ENCODE results near the gene FERMT1. TPM values are rescaled to one million over a fixed set of nuclear protein-coding genes. Genes with fewer than 3 reads are reported as not detected.

Gene FERMT1, protein sequence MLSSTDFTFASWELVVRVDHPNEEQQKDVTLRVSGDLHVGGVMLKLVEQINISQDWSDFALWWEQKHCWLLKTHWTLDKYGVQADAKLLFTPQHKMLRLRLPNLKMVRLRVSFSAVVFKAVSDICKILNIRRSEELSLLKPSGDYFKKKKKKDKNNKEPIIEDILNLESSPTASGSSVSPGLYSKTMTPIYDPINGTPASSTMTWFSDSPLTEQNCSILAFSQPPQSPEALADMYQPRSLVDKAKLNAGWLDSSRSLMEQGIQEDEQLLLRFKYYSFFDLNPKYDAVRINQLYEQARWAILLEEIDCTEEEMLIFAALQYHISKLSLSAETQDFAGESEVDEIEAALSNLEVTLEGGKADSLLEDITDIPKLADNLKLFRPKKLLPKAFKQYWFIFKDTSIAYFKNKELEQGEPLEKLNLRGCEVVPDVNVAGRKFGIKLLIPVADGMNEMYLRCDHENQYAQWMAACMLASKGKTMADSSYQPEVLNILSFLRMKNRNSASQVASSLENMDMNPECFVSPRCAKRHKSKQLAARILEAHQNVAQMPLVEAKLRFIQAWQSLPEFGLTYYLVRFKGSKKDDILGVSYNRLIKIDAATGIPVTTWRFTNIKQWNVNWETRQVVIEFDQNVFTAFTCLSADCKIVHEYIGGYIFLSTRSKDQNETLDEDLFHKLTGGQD
- polyA plus RNA-seq (2013, experiment 1 of 2), result 8.5 TPM
- polyA plus RNA-seq (2013, experiment 2 of 2), result 8.0 TPM

DNA sequence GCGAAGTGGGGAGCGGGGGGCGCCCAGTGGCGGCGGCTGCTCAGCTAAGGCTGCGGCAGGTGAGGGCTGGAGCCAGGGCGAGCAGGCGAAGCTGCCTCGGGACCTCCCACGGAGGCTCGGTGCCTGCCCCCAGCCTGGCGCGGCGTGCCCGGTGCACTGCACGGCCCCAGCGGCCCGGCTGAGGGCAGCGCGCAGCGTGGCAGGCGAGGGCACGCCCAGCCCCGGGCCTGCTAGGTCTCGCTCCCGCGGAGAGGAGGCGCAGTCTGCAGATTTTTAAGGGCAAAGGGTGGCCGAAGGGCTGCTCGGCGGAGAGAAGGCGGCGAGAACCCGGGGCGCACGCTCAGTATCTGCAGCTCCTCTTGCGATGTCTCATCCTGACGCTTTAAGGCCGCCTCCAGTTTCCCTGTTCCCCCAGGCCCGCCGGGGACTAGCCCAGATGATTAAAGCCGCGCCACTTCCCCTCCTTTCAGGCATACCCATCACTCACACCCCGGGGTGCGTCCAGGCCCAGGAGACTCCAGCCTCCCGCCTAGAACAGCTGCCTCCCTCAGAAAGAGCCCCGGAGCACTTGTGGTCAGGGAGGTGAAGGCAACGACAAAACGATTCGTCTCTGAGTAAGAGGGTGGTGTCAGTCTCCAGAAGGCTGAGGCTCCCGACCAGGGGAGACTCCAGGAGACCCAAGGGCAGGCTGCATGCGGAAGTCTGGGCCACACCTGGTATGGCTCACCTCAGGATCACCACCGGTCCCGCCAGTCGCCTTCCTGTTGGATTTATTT is at the start of gene FERMT1:
Gene FERMT1 (minus strand): TSS at position 158 of the 776 bp plus-strand sequence. CDS start 3,476 bp downstream, outside the sequence.
- no peaks in the 10 kb centered on the region for H3K9me3 ChIP-seq (ENCODE audit: insufficient read depth, low read depth, low read length)
- peak within 1 kb of the TSS; percentile 28; the same call in 1 of the 2 replicates for H3K27ac ChIP-seq (ENCODE audit: low read depth, low read length)
- WGBS, result 4% methylated on average over 55 of the region's 55 CpGs
- peaks cover 2% of the 10 kb centered on the region for H3K36me3 ChIP-seq (ENCODE audit: insufficient read depth, low read length)
- peak within 1 kb of the TSS; percentile 71 for H3K9ac ChIP-seq (ENCODE audit: low read depth, low read length)
- peaks cover 18% of the 10 kb centered on the region for H3K27me3 ChIP-seq (ENCODE audit: insufficient read depth, low read length)
- peak within 1 kb of the TSS; percentile 72 for H3K4me3 ChIP-seq (ENCODE audit: low read length)
- peaks cover 32% of the 10 kb centered on the region for H3K4me1 ChIP-seq (ENCODE audit: insufficient read depth, low read length)

DNA sequence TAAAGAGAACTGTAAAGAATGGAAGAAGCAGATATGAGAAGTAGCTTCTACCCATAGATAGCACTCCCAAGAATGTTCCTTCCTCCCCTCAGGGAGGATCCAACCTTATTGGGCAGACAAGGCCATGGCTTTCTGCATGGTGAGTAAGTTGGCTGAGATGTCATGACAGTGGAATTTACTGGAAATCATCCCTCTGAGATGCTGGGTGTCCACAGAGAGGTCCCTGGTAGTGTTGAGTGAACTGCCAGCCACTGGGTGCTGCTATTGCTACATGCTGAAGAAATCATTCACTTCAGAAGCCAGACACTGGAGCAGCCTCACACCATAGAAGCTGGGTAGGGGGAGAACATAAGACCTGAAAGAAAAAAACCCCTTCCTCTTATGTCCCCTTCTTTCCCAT is 46.4 kb upstream of the FERMT1 start:
- peaks cover 16% of the 10 kb centered on the region for H3K9me3 ChIP-seq (ENCODE audit: insufficient read depth, low read depth, low read length)
- no peaks in the 10 kb centered on the region for H3K4me1 ChIP-seq (ENCODE audit: insufficient read depth, low read length)
- no peak overlapping the region for H3K9ac ChIP-seq (ENCODE audit: low read depth, low read length)
- H3K4me3 ChIP-seq (ENCODE audit: low read length), result no peak overlapping the region
- H3K27ac ChIP-seq (ENCODE audit: low read depth, low read length), result no peak overlapping the region
- no peaks in the 10 kb centered on the region for H3K36me3 ChIP-seq (ENCODE audit: insufficient read depth, low read length)
- no peaks in the 10 kb centered on the region for H3K27me3 ChIP-seq (ENCODE audit: insufficient read depth, low read length)

DNA sequence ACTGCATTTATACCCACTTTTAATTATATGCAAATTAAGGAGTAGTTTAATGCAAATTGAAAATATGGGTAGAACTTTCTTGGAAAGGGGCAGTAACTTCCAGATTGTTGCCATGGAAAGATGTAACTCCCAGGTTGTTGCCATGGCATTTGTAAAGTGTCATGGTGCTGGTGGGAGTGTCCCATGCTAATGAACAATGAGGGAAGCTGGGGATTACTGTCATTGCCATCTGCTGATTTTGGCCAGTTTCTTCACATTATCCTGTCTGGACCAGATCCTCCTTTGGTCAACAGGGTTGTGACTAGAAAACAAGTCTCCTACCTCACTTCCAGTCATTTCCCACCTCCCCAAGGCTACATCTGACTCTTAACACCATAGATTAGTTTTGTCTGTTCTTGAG is 45.4 kb upstream of the FERMT1 start:
- Histone ChIP-seq H3K9ac (ENCODE audit: low read depth, low read length) (no peak overlapping the region), H3K36me3 (ENCODE audit: insufficient read depth, low read length) (no peaks in the 10 kb centered on the region), H3K27ac (ENCODE audit: low read depth, low read length) (no peak overlapping the region), H3K27me3 (ENCODE audit: insufficient read depth, low read length) (no peaks in the 10 kb centered on the region), H3K9me3 (ENCODE audit: insufficient read depth, low read depth, low read length) (peaks cover 16% of the 10 kb centered on the region), H3K4me3 (ENCODE audit: low read length) (no peak overlapping the region), H3K4me1 (ENCODE audit: insufficient read depth, low read length) (no peaks in the 10 kb centered on the region)

DNA sequence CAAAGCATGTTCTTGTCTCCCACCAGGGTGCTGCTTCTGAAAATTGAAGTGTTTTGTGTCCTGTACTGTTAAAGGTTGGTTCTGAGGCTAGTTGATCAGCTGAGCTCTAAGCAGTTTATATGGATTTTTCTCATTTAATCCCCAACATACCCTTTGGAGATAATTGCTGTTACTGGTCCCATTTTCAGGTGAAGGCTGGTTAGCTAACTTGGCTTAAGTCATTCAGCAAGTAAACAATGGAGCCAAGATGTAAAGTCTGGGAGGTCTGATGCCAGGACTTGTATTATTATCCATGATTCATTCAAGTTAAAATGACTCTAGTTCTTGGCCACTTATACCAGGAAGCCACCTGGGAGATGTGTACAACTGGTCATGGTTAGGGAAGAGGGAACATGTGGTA is 42.5 kb upstream of the FERMT1 start:
- no peak overlapping the region for H3K27ac ChIP-seq (ENCODE audit: low read depth, low read length)

DNA sequence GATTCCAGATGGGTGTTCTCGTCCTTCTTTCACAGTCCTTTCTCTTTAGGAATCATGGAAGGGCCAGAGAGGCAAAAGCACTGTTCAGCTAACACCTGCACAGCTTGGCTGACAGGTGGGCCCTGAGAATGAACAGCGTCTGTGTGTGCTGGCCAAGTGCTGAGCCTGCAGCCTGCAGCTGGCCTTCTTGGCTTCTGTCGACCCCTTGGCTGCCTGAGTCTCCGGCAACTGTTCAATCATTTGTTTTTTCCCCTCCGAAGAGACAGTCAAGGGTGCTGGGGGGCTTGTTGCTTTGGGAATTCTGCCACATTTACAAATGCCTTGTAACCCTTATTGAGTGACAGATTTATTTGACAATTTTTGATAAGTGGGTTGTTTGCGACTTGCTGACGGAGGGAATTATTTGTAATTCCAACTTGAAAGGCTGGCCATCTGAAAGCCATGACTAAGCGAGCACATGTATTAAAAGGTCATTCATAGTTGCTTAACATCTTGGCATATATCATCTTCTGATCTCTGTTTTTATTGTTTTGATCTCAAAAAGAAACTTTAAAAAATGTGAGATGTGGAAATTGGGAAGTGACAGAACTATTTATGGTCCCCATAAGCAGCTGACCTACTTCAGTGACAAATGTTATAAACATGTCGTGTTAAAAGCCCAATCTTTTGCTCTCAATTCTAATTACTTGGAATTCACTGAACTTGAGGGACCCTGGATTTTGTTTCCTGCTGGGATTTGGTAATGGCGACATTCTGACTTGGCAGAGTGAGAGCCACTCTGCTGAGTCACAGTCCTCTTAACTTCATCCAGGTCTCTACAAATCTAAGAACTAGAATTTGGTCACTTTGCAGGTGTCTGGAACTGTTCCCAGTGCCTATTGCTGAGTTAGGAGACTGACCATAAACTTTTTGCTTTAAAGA is 41.9 kb upstream of the FERMT1 start:
- WGBS, result 91% methylated on average over 10 of the region's 10 CpGs

More for the DNA sequence above, 42.5 kb upstream of the FERMT1 start:
- Histone ChIP-seq H3K36me3 (ENCODE audit: insufficient read depth, low read length) (no peaks in the 10 kb centered on the region), H3K4me1 (ENCODE audit: insufficient read depth, low read length) (no peaks in the 10 kb centered on the region), H3K27me3 (ENCODE audit: insufficient read depth, low read length) (no peaks in the 10 kb centered on the region), H3K4me3 (ENCODE audit: low read length) (no peak overlapping the region), H3K9ac (ENCODE audit: low read depth, low read length) (no peak overlapping the region), H3K9me3 (ENCODE audit: insufficient read depth, low read depth, low read length) (peaks cover 12% of the 10 kb centered on the region)

DNA sequence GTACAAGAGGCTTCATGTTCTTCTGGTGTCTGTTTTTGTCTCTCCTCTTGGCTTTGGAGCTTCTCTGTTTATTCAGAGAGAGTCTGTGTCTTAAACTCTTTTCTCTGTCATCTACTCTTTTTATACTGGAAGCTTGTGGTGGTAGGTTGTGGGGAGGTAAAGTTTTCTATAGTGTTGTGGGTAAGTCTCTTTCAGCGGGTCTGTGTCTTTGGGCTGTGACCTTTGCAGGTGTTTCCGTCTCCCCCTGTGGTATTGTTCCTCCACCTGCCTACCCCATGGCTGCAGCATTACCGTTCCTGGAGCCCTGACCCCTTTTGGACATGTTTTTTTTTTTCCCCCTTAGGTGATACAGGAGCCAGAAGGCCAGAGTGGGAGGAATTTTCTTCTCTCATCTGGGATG is 37.9 kb upstream of the FERMT1 start:
- Histone ChIP-seq H3K9ac (ENCODE audit: low read depth, low read length) (no peak overlapping the region), H3K27me3 (ENCODE audit: insufficient read depth, low read length) (no peaks in the 10 kb centered on the region), H3K27ac (ENCODE audit: low read depth, low read length) (no peak overlapping the region), H3K4me3 (ENCODE audit: low read length) (no peak overlapping the region), H3K36me3 (ENCODE audit: insufficient read depth, low read length) (no peaks in the 10 kb centered on the region), H3K9me3 (ENCODE audit: insufficient read depth, low read depth, low read length) (peaks cover 20% of the 10 kb centered on the region), H3K4me1 (ENCODE audit: insufficient read depth, low read length) (no peaks in the 10 kb centered on the region)
- 88% methylated on average over 3 of the region's 3 CpGs for WGBS

More for the DNA sequence above, 41.9 kb upstream of the FERMT1 start:
- Histone ChIP-seq H3K36me3 (ENCODE audit: insufficient read depth, low read length) (no peaks in the 10 kb centered on the region), H3K27me3 (ENCODE audit: insufficient read depth, low read length) (no peaks in the 10 kb centered on the region), H3K4me1 (ENCODE audit: insufficient read depth, low read length) (no peaks in the 10 kb centered on the region), H3K9ac (ENCODE audit: low read depth, low read length) (no peak overlapping the region), H3K27ac (ENCODE audit: low read depth, low read length) (no peak overlapping the region), H3K9me3 (ENCODE audit: insufficient read depth, low read depth, low read length) (peaks cover 12% of the 10 kb centered on the region), H3K4me3 (ENCODE audit: low read length) (no peak overlapping the region)

DNA sequence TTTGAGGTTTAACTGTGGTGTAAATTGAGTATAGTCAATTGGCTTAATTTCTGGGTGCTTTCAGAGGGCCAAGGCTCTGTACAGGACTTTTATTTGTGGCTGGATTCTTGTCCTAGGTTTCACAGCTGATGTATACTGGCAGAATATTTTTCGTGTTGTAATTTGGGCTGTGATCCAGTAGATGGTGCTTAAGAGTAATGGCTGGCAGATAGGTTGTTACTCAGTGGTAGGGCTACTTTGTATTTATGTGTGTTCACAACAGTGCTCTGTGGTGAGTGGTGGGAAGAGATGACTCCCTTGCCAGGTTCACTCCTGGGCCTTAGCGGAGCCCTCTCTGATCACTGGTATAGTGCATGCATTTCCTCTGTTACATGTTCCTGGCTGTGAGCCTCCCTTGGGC is 34.5 kb upstream of the FERMT1 start:
- no peak overlapping the region for H3K4me3 ChIP-seq (ENCODE audit: low read length)
- H3K27me3 ChIP-seq (ENCODE audit: insufficient read depth, low read length), result no peaks in the 10 kb centered on the region
- 82% methylated on average over 2 of the region's 2 CpGs for WGBS
- no peak overlapping the region for H3K9ac ChIP-seq (ENCODE audit: low read depth, low read length)
- no peaks in the 10 kb centered on the region for H3K4me1 ChIP-seq (ENCODE audit: insufficient read depth, low read length)
- H3K9me3 ChIP-seq (ENCODE audit: insufficient read depth, low read depth, low read length), result peaks cover 26% of the 10 kb centered on the region
- H3K36me3 ChIP-seq (ENCODE audit: insufficient read depth, low read length), result no peaks in the 10 kb centered on the region
- no peak overlapping the region for H3K27ac ChIP-seq (ENCODE audit: low read depth, low read length)

DNA sequence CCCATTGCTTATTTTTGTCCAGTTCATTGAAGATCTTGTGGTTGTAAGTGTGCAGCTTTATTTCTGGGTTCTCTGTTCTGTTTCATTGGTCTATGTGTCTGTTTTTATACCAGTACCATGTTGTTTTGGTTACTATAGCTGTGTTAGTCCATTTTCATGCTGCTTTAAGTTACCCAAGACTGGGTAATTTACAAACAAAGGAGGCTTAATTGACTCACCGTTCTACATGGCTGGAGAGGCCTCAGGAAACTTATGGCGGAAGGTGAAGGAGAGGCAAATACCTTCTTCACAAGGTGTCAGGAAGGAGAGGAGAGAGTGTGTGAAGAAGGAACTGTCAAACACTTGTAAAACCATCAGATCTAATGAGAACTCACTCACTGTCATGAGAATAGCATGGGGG is 29.9 kb upstream of the FERMT1 start:
- no peak overlapping the region for H3K27ac ChIP-seq (ENCODE audit: low read depth, low read length)
- H3K4me1 ChIP-seq (ENCODE audit: insufficient read depth, low read length), result no peaks in the 10 kb centered on the region
- peaks cover 26% of the 10 kb centered on the region for H3K9me3 ChIP-seq (ENCODE audit: insufficient read depth, low read depth, low read length)
- WGBS, result 89% methylated on average over 2 of the region's 2 CpGs
- no peaks in the 10 kb centered on the region for H3K27me3 ChIP-seq (ENCODE audit: insufficient read depth, low read length)
- no peaks in the 10 kb centered on the region for H3K36me3 ChIP-seq (ENCODE audit: insufficient read depth, low read length)
- no peak overlapping the region for H3K9ac ChIP-seq (ENCODE audit: low read depth, low read length)
- no peak overlapping the region for H3K4me3 ChIP-seq (ENCODE audit: low read length)

DNA sequence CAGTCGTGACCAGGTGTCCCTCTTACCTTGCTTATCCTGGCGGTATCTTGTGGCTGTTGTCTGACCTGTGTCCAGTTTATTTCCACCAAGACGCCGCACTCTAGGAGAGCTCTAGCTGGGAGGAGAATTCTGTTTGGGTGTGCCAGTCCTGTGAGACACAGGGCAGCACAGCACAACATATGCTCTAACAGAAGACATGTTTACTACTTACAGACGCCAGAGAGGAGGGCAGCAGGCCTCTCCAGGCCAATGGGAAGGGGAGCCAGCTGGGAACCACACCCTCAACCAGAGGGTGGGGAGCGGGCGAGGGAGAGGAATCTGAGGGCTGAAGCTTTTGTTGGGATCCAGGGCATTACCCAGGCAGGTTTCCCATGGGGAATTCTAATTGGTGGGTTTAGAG is 25.2 kb upstream of the FERMT1 start:
- no peak overlapping the region for H3K4me3 ChIP-seq (ENCODE audit: low read length)
- H3K36me3 ChIP-seq (ENCODE audit: insufficient read depth, low read length), result no peaks in the 10 kb centered on the region
- H3K27me3 ChIP-seq (ENCODE audit: insufficient read depth, low read length), result no peaks in the 10 kb centered on the region
- WGBS, result 96% methylated on average over 7 of the region's 7 CpGs
- H3K4me1 ChIP-seq (ENCODE audit: insufficient read depth, low read length), result no peaks in the 10 kb centered on the region
- no peaks in the 10 kb centered on the region for H3K9me3 ChIP-seq (ENCODE audit: insufficient read depth, low read depth, low read length)
- H3K27ac ChIP-seq (ENCODE audit: low read depth, low read length), result no peak overlapping the region
- no peak overlapping the region for H3K9ac ChIP-seq (ENCODE audit: low read depth, low read length)

DNA sequence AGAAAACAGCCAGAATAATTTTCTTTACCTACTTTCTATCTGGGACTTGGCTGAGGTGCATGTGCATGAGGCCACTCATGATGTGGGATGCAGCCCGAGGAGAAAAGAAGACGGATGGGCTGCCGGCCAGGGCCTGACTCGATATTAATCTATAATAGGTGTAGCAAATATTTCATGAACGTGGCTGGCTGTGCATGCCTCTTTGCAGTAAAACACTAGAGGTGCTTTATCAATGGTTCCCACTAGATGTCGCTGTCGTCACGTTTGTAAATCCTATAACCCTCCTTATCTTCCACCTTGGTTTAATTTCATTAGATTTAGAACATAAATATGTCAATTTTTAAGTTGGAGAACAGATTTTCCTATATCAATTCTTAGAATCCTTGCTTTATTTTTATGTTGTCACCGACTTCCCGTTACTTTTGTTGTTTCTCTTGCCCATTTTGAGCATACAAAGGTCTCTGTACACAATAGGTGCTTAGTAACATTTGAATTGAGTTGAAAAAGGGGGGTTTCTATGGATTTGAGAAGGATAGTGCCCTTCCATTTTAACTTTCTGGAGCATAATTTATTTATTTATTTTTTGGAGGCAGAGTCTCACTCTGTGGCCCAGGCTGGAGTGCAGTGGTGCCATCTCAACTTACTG is 19.6 kb upstream of the FERMT1 start:
- no peaks in the 10 kb centered on the region for H3K4me1 ChIP-seq (ENCODE audit: insufficient read depth, low read length)
- no peak overlapping the region for H3K9ac ChIP-seq (ENCODE audit: low read depth, low read length)
- H3K9me3 ChIP-seq (ENCODE audit: insufficient read depth, low read depth, low read length), result no peaks in the 10 kb centered on the region
- H3K4me3 ChIP-seq (ENCODE audit: low read length), result no peak overlapping the region
- H3K36me3 ChIP-seq (ENCODE audit: insufficient read depth, low read length), result no peaks in the 10 kb centered on the region
- no peaks in the 10 kb centered on the region for H3K27me3 ChIP-seq (ENCODE audit: insufficient read depth, low read length)
- WGBS, result 11% methylated on average over 10 of the region's 10 CpGs
- H3K27ac ChIP-seq (ENCODE audit: low read depth, low read length), result no peak overlapping the region

Measured in HUES64 (cell line).